ENCODE results near the gene HSF5.

DNA sequence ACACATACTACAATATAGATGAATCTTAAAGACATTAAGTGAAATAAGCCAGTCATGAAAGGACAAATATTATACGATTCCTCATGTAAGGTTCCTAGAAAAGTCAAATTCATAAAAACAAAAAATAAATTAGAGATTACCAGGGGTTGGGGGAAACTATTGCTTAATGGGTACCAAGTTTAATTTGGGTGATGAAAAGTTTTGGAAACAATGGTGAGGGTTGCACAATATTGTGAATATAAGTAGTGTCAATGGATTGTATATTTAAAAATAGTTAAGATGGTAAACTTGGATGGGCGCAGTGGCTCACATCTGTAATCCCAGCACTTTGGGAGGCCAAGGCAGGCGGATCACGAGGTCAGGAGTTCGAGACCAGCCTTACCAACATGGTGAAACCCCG, 17.9 kb downstream of the HSF5 start:
- TF ChIP-seq, protein P1, sequence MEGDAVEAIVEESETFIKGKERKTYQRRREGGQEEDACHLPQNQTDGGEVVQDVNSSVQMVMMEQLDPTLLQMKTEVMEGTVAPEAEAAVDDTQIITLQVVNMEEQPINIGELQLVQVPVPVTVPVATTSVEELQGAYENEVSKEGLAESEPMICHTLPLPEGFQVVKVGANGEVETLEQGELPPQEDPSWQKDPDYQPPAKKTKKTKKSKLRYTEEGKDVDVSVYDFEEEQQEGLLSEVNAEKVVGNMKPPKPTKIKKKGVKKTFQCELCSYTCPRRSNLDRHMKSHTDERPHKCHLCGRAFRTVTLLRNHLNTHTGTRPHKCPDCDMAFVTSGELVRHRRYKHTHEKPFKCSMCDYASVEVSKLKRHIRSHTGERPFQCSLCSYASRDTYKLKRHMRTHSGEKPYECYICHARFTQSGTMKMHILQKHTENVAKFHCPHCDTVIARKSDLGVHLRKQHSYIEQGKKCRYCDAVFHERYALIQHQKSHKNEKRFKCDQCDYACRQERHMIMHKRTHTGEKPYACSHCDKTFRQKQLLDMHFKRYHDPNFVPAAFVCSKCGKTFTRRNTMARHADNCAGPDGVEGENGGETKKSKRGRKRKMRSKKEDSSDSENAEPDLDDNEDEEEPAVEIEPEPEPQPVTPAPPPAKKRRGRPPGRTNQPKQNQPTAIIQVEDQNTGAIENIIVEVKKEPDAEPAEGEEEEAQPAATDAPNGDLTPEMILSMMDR (IDR thresholded peaks at IDR 0.05) = no peak
- TF ChIP-seq POLR2A (IDR thresholded peaks at IDR 0.05) = no peak

All from Peyer's patch (tissue), 4 donors.